ENCODE measurements around the gene ZBTB25. TPM values are rescaled to one million over a fixed set of nuclear protein-coding genes. Genes with fewer than 3 reads are reported as not detected.

ZBTB25 gene
- polyA plus RNA-seq, 1 donor (not counting 4 experiments of a cell fraction or from before 2014, with no cell fraction given) = 6.8 TPM

DNA sequence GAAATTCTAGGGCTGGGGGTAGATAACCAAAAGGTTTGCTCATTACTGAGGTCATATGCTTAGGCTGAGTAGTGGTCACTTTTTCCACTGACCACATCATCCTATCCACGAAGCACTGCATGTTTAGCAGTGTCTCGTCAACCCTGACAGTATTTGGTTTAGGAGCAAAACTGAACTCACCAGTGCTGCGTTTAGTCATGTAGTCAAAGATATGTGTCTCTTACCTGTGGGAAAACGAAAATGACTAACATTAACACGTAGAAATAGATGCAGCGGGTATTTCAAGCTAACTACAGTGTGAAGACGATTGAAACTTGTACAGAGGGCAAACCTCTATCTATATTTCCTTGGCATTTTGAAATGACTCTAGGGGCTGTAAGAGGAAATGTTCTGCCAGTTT lies 80.9 kb downstream of the ZBTB25 start:
- Histone ChIP-seq H3K36me3 (ENCODE audit: control insufficient read depth in 2 of 2, extremely low read depth in 1 of 2, insufficient read depth in 2 of 2, low read length in 2 of 2) (peaks cover 16 to 22% of the 10 kb centered on the region in 2 experiments), H3K79me2 (ENCODE audit: control insufficient read depth, insufficient read depth, low read length) (no peaks in the 10 kb centered on the region), H3K27me3 (ENCODE audit: control insufficient read depth, extremely low read depth, insufficient read depth, low read length) (no peaks in the 10 kb centered on the region), H3K27ac (ENCODE audit: control insufficient read depth, insufficient read depth, low read length) (no peak overlapping the region), H3K4me1 (ENCODE audit: control insufficient read depth, extremely low read depth, insufficient read depth, low read length) (no peaks in the 10 kb centered on the region), H3K9ac (ENCODE audit: control insufficient read depth, extremely low read depth, insufficient read depth, low read length) (no peak overlapping the region), H4K20me1 (ENCODE audit: control insufficient read depth, extremely low read depth, insufficient read depth, low read length) (no peaks in the 10 kb centered on the region), H2AFZ (ENCODE audit: control insufficient read depth, low read length) (no peak overlapping the region), H3K9me1 (ENCODE audit: control insufficient read depth, extremely low read depth, insufficient read depth, low read length) (no peaks in the 10 kb centered on the region), H3K4me3 (ENCODE audit: control insufficient read depth in 2 of 3, extremely low read depth in 1 of 3, insufficient read depth in 2 of 3, low read depth in 1 of 3, low read length in 3 of 3) (no peak overlapping the region), H3K4me2 (ENCODE audit: control insufficient read depth, extremely low read depth, insufficient read depth, low read depth, low read length) (no peak overlapping the region), H3K9me3 (ENCODE audit: control insufficient read depth, low read depth, low read length) (no peaks in the 10 kb centered on the region)
- FAIRE-seq (no peak), DNase-seq (ENCODE audit: low read depth, low spot score) (no peak)
- dilution Hi-C loops (cut with MboI; ENCODE audit: extremely low pct_ligation_motif_present, low sequenced_read_pairs) = no loop called here
- TF ChIP-seq, protein P1, sequence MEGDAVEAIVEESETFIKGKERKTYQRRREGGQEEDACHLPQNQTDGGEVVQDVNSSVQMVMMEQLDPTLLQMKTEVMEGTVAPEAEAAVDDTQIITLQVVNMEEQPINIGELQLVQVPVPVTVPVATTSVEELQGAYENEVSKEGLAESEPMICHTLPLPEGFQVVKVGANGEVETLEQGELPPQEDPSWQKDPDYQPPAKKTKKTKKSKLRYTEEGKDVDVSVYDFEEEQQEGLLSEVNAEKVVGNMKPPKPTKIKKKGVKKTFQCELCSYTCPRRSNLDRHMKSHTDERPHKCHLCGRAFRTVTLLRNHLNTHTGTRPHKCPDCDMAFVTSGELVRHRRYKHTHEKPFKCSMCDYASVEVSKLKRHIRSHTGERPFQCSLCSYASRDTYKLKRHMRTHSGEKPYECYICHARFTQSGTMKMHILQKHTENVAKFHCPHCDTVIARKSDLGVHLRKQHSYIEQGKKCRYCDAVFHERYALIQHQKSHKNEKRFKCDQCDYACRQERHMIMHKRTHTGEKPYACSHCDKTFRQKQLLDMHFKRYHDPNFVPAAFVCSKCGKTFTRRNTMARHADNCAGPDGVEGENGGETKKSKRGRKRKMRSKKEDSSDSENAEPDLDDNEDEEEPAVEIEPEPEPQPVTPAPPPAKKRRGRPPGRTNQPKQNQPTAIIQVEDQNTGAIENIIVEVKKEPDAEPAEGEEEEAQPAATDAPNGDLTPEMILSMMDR (optimal IDR thresholded peaks at IDR 0.05 in 1 of 3, IDR thresholded peaks at IDR 0.05 in 1 of 3, conservative IDR thresholded peaks at IDR 0.05 in 1 of 3; ENCODE audit: extremely low read depth in 1 of 3, insufficient read depth in 2 of 3, low read length in 3 of 3) = no peak
- no peak for TF ChIP-seq EZH2 (IDR thresholded peaks at IDR 0.05; ENCODE audit: low read length)

DNA sequence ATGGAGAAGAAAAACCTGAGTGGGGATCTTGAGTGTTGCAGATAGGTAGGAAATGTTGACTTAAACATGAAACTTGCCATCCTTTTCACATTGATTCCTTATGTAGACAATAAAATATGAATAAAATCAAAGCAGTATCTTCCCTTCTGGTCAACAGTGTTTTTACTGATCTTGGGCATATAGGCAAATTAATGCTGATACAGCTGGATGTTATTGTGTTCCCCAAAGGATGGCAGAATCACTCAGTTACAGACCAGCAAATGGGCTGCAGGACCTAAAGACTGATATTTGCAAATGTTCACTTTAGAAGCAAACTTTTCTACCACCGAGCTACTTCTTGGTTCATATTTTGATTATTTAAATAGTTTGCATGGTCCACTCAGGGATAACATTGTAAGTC lies 81.6 kb downstream of the ZBTB25 start:
- Histone ChIP-seq H3K27ac (ENCODE audit: control insufficient read depth, insufficient read depth, low read length) (no peak overlapping the region), H3K4me2 (ENCODE audit: control insufficient read depth, extremely low read depth, insufficient read depth, low read depth, low read length) (no peak overlapping the region), H2AFZ (ENCODE audit: control insufficient read depth, low read length) (no peak overlapping the region), H4K20me1 (ENCODE audit: control insufficient read depth, extremely low read depth, insufficient read depth, low read length) (no peaks in the 10 kb centered on the region), H3K79me2 (ENCODE audit: control insufficient read depth, insufficient read depth, low read length) (no peaks in the 10 kb centered on the region), H3K9ac (ENCODE audit: control insufficient read depth, extremely low read depth, insufficient read depth, low read length) (no peak overlapping the region), H3K4me3 (ENCODE audit: control insufficient read depth in 2 of 3, extremely low read depth in 1 of 3, insufficient read depth in 2 of 3, low read depth in 1 of 3, low read length in 3 of 3) (no peak overlapping the region), H3K9me3 (ENCODE audit: control insufficient read depth, low read depth, low read length) (no peaks in the 10 kb centered on the region), H3K4me1 (ENCODE audit: control insufficient read depth, extremely low read depth, insufficient read depth, low read length) (no peaks in the 10 kb centered on the region), H3K27me3 (ENCODE audit: control insufficient read depth, extremely low read depth, insufficient read depth, low read length) (no peaks in the 10 kb centered on the region), H3K9me1 (ENCODE audit: control insufficient read depth, extremely low read depth, insufficient read depth, low read length) (no peaks in the 10 kb centered on the region), H3K36me3 (ENCODE audit: control insufficient read depth in 2 of 2, extremely low read depth in 1 of 2, insufficient read depth in 2 of 2, low read length in 2 of 2) (peaks cover 15 to 19% of the 10 kb centered on the region in 2 experiments)
- TF ChIP-seq EZH2 (IDR thresholded peaks at IDR 0.05; ENCODE audit: low read length) = no peak
- TF ChIP-seq, protein P1 (optimal IDR thresholded peaks at IDR 0.05 in 1 of 3, IDR thresholded peaks at IDR 0.05 in 1 of 3, conservative IDR thresholded peaks at IDR 0.05 in 1 of 3; ENCODE audit: extremely low read depth in 1 of 3, insufficient read depth in 2 of 3, low read length in 3 of 3) = no peak
- DNase-seq (ENCODE audit: low read depth, low spot score) (no peak), FAIRE-seq (no peak)
- dilution Hi-C loops (cut with MboI; ENCODE audit: extremely low pct_ligation_motif_present, low sequenced_read_pairs) = no loop called here
